Coronary artery (tissue), 2 donors: ENCODE measurements around the gene CDH4.

Source experiments
- DNase-seq: peaks from one replicate; pipeline ENCODE4 v3.0.0-alpha.2; 2017; ENCODE audit warnings: low spot score
- H3K27ac ChIP-seq, 2 donors: fragments of 200-600 bp; sonication (generic); one replicate each; pipeline ENCODE4 v1.5.1; 2016 to 2019
- H3K4me3 ChIP-seq: fragments of 200-600 bp; sonication (generic); 2 replicates; pipeline ENCODE4 v1.5.1; 2016; ENCODE audit warnings: mild to moderate bottlenecking, moderate library complexity
- TF ChIP-seq, protein P1 (sequence below): fragments of 200-600 bp; sonication (generic); IDR thresholded peaks from one replicate; pipeline ENCODE4 v1.5.1; 2019; ENCODE audit warnings: antibody characterized with exemption

Gene CDH4

DNA sequence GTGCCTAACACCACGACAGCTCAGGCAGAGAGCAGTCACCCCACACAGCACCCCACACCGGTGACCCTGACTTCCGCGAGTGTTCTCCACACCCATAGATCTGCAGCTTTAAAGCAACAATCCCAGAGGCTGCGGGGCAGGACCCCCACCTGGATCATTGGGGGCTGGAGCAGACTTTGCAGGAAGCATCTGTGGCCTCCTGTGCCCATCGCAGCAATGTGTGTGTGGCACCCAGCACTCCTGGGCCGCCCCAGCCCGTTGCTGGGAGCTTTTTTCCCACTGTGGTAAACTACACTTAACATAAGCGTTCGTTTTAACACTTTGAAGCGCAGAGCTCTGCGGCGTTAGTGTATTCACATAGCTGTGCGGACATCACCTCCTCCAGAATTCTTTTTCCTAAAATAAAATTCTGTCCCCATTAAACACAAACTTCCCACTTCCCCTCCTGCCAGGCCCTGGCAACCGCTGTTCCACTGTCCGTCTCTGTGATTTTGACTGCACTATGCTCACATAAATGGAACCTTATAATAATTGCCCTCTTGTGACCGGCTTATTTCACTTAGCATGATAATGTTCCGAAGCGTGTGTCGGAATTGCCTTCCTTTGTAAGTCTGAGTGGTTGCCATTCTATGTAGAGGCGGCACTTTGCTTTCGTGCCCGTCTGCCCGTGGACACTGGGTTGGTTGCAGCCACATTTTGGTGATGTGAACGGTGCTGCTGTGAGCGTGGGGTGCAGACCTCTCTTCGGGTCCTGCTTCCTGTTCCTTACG, 382.5 kb downstream of the CDH4 start:
- no peak for DNase-seq
- Histone ChIP-seq H3K27ac (no peak overlapping the region), H3K4me3 (no peak overlapping the region)
- TF ChIP-seq, protein P1, sequence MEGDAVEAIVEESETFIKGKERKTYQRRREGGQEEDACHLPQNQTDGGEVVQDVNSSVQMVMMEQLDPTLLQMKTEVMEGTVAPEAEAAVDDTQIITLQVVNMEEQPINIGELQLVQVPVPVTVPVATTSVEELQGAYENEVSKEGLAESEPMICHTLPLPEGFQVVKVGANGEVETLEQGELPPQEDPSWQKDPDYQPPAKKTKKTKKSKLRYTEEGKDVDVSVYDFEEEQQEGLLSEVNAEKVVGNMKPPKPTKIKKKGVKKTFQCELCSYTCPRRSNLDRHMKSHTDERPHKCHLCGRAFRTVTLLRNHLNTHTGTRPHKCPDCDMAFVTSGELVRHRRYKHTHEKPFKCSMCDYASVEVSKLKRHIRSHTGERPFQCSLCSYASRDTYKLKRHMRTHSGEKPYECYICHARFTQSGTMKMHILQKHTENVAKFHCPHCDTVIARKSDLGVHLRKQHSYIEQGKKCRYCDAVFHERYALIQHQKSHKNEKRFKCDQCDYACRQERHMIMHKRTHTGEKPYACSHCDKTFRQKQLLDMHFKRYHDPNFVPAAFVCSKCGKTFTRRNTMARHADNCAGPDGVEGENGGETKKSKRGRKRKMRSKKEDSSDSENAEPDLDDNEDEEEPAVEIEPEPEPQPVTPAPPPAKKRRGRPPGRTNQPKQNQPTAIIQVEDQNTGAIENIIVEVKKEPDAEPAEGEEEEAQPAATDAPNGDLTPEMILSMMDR, result no peak

DNA sequence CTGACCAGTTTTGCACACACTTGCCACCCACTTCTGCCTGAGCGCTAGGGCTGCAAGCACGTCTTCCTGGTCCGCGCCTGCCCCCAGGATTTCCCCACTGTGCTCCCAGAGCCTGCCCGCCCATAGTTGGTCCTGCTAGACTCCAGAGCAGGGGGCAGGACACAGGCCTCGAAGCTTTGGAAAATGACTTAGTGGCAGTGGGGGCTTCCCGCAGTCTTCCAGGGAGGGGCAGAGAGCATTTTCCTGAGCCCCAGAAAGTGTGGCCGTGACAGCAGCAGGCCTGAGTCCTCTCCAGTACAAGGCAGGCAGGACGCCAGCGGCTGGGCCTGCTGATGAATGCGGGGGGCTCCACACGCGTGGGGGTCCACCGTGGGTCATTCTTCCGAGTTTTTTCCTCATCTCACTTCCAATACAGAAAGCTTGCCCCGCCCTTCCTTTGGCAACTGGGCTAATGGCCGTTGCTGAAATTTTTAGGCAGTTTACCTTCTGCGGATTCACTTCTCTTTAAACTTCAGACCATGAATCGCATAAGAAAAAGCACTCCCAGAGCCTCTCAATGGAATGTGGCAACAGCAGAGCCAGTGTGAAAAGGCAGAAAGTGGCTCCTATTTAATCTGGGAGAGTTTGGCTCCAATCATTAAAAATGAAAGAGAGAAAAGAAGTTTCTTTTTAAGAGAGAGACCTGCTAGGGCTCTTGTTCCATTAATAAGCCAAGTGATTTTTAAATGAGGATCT, 383.8 kb downstream of the CDH4 start:
- no peak for DNase-seq
- TF ChIP-seq, protein P1, result no peak
- Histone ChIP-seq H3K27ac (no peak overlapping the region), H3K4me3 (no peak overlapping the region)

DNA sequence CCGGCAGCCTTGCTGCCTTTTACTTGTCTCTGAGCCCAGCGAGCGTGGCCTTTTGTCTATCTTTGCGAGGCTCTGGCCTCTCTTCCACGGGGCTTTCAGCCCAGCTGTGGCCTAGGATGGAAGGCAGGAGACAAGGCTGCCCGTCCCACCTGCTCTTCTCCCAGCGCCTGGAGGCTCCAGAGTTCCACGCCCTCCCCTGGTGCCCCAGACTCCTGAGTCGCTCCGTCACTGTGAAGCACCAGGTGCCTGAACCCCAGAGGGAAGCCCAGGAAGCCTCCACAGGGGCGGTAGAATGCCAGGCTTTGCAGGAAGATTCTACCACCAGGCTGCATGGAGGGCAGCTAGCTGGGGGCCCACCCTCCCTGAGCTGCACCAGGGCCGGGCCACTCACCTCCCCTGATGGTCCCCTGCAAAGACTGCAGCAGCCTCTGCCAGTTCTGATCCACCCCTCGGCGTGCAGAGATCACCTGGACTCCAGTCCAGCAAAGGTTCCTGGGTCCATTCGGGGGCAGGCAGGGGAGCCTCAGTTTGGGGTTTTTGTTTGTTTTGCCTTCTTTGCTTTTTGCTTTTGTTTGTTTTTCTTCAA, 384.6 kb downstream of the CDH4 start:
- TF ChIP-seq, protein P1, result no peak
- Histone ChIP-seq H3K4me3 (no peak overlapping the region), H3K27ac (no peak overlapping the region)
- DNase-seq, result no peak

DNA sequence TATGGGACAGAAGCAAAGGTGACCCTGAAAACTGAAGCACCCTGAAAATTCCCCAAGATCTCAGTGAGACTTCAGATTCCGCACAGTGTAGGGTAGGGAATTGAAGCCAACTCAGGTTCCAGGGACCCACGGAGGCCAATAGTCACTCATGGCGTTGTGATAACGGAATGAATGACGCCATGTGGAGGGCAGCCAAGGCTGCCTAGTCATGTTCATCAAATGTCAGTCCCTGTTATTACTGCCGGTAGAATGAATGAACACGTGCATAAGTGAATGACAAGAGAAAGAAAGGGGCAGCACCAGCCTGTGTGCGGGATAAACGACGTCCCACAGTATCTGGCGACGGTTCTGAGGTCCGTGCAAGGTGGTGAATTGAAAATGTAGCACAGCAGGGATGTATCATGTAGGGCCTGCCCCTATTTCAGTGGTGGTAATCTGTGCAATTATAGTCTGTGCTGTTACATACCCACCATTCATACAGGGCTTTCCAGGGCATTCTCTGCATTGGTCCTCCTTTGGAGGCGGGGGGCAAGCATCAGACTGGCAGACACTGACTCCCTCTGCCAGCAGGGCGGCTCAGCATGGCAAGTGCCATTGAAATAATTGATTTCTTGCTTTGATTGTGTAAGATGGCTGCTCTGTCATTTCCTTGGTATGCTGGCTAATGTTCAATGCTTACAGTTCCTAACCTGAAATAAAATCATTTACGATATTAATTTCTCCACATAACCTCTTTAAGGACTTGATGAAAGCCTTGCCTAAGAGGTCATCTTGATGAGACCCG, 386.9 kb downstream of the CDH4 start:
- no peak overlapping the region for H3K27ac ChIP-seq
- no peak for DNase-seq
- TF ChIP-seq, protein P1, result no peak
- no peak overlapping the region for H3K4me3 ChIP-seq

DNA sequence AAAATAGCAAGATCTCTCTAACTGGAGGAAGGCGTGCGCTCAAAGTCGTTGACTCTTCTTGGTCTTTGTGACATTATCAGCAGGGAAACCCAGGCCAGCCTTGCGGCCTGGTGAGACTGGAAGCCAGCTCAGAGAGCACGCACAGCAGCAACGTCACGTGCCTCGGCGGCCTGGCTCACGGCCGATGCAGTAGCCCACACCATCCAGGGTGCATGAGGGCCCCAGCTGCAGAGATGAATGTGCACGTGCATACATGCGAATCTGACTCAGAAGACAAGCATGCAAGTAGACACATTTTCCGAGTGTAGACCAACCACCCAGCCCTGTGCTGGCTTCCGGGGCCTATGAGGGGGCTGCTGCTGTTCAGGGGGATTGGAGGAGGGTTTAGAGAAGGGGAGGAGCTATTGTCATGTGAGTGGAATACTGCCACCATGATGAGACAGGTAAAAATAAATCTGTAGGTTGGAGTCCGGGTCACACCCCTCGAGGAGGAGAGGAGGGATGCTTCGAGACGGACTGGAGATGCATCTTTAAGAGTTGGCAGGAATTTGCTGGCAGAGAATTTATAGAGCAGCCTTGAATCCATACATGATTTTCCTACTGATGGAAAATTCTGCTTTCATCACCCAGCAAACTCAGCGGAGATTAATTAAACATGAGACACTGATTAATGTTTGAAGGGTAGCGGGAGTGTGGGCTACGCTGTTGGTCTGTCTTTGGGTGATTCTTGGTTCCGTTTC, 388.2 kb downstream of the CDH4 start:
- Histone ChIP-seq H3K4me3 (no peak overlapping the region), H3K27ac (no peak overlapping the region)
- DNase-seq, result no peak
- TF ChIP-seq, protein P1, result no peak

DNA sequence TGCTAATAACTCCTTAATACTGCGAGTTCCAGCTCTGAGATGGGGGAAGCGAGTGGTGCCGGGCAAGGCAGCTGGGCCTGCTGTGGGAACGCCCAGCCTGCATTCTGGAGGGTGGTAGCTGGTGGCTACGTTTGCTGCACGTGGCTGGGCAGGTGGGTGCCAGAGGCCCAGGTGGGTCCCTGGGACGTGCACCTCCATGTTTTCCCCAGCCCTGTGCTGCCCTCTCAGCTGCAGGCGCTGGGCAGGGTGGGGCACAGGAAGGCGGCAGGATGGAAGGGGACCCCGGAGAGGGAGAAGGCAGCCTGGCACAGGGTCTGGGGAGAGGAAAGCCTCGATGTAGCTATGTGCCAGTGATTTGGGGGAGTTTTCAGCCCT, 388.8 kb downstream of the CDH4 start:
- H3K4me3 ChIP-seq, result no peak overlapping the region
- no peak for DNase-seq
- no peak overlapping the region for H3K27ac ChIP-seq
- TF ChIP-seq, protein P1, result no peak
